Activated naive CD8-positive, alpha-beta T cell (primary cell): ENCODE data around the gene HPDL.
"Not testable (repeated sequence)": the region's sequence is repeated elsewhere in the genome, so short reads cannot be mapped to it uniquely, and the experiment has no call there.

Experiments used
- H3K27ac Mint-ChIP-seq: one replicate; pipeline ENCODE4 v1.8.0; 2021; ENCODE audit warnings: mixed read lengths
- H3K27me3 Mint-ChIP-seq: one replicate; pipeline ENCODE4 v1.8.0; 2021; ENCODE audit warnings: mixed read lengths
- H3K36me3 Mint-ChIP-seq: one replicate; pipeline ENCODE4 v1.8.0; 2021; ENCODE audit warnings: mixed read lengths
- H3K4me1 Mint-ChIP-seq: one replicate; pipeline ENCODE4 v1.8.0; 2021; ENCODE audit warnings: low read depth, mixed read lengths
- H3K4me3 Mint-ChIP-seq: one replicate; pipeline ENCODE4 v1.8.0; 2021; ENCODE audit warnings: mild to moderate bottlenecking, mixed read lengths
- H3K9me3 Mint-ChIP-seq: one replicate; pipeline ENCODE4 v1.8.0; 2021; ENCODE audit warnings: low read depth, mixed read lengths

HPDL gene

DNA sequence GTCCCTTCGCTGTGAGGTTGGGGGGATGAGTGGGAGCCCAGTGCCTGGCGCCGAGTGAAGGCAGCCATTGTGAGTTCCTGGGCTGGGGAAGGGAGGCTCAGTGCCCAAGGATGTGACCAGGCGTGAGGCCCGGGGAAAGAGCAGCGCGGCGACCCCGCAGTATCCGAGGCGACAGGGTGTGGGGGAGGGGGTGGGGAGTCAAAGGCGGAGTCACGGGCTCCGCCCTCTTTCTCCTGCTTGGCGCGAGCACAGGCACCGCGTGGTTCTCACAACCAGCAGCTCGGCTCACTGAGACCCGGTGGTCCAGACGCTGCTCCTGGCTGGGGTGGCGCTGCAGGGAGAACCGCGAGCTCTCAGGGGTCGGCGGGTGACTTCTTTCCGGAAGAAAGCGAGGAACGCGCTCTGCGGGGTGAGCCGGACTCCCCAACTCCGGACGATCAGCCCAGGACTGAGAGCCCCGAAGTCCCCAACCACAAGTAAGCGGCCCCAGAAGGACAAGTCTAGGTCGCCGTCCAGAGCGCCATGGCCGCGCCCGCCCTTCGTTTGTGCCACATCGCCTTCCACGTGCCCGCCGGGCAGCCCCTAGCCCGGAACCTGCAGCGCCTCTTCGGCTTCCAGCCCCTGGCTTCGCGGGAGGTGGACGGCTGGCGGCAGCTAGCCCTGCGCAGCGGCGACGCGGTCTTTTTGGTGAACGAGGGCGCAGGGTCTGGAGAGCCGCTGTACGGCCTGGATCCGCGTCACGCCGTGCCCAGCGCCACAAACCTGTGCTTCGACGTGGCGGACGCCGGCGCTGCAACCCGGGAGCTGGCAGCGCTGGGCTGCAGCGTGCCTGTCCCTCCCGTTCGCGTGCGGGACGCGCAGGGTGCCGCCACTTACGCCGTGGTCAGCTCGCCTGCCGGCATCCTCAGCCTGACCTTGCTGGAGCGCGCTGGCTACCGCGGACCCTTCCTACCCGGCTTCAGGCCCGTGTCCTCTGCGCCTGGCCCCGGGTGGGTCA, at the start of gene HPDL:
TSS of gene HPDL (plus strand) at position 269 of the 997 bp plus-strand sequence. CDS start at position 523, 254 bp downstream.
- no peaks in the 10 kb centered on the region for H3K27me3 Mint-ChIP-seq
- H3K9me3 Mint-ChIP-seq: no peaks in the 10 kb centered on the region
- H3K4me1 Mint-ChIP-seq: peaks cover 14% of the 10 kb centered on the region
- peak within 1 kb of the TSS; percentile 79 for H3K27ac Mint-ChIP-seq
- H3K4me3 Mint-ChIP-seq: peak within 1 kb of the TSS; percentile 88
- peaks cover 3% of the 10 kb centered on the region for H3K36me3 Mint-ChIP-seq

DNA sequence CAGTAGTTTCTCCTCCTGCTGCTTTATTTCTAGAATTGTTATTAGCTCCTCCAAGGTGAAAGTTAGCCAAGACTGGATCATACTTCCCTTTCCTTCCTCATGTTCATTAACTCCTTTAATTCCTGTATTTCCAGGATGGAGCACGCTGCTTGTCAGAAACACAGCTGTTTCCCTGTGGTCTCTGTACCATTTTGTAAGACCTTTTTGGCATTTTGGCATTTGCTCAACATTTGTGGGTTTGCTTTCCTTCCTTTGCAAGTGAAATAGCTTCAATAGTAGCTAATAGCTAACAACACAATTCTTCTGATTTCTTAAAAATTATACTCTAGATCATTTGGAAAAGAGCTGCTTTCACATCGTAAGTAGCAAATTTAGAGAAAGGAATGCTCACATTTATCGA, 44.3 kb upstream of the HPDL start:
- Mint-ChIP-seq H3K27ac (no peak overlapping the region), H3K36me3 (peaks cover 3% of the 10 kb centered on the region), H3K4me1 (no peaks in the 10 kb centered on the region), H3K4me3 (no peak overlapping the region), H3K9me3 (no peaks in the 10 kb centered on the region), H3K27me3 (peaks cover 2% of the 10 kb centered on the region)

DNA sequence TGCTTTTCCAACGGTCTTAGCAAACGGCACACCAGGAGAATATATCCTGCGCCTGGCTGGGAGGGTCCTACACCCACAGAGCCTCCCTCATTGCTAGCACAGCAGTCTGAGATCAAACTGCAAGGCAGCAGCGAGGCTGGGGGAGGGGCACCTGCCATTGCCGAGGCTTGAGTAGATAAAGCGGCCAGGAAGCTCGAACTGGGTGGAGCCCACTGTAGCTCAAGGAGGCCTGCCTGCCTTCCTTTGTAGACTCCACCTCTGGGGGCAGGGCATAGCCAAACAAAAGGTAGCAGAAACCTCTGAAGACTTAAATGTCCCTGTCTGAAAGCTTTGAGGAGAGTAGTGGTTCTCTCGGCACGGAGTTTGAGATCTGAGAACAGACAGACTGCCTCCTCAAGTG, 41.8 kb upstream of the HPDL start:
- H3K27me3 Mint-ChIP-seq, H3K4me1 Mint-ChIP-seq, H3K36me3 Mint-ChIP-seq, H3K4me3 Mint-ChIP-seq, H3K9me3 Mint-ChIP-seq, H3K27ac Mint-ChIP-seq: not testable (repeated sequence)

DNA sequence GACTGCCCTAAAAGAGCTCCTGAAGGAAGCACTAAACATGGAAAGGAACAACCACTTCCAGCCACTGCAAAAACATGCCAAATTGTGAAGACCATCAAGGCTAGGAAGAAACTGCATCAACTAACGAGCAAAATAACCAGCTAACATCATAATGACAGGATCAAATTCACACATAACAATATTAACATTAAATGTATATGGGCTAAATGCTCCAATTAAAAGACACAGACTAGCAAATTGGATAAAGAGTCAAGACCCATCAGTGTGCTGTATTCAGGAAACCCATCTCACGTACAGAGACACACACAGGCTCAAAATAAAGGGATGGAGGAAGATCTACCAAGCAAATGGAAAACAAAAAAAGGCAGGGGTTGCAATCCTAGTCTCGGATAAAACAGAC, 40.2 kb upstream of the HPDL start:
- not testable (repeated sequence) for H3K9me3 Mint-ChIP-seq, H3K27me3 Mint-ChIP-seq, H3K4me3 Mint-ChIP-seq, H3K36me3 Mint-ChIP-seq, H3K27ac Mint-ChIP-seq, H3K4me1 Mint-ChIP-seq

DNA sequence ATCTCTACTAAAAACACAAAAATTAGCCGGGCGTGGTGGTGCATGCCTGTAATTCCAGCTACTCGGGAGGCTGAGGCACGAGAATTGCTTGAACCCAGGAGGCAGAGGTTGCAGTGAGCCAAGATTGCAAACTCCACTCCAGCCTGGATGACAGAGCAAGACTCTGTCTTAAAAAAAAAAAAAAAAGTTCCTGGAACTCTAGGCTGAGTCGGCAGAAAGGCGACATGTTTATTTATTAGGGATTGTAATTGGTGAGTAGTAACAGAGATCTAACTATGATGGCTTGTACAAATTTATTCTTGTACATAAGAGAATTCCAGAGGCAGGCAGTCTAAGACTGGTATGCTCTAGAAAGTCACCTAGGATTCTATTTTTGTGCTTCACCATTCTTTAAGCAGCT, 35.7 kb upstream of the HPDL start:
- H3K4me3 Mint-ChIP-seq, H3K27ac Mint-ChIP-seq, H3K9me3 Mint-ChIP-seq, H3K27me3 Mint-ChIP-seq, H3K4me1 Mint-ChIP-seq, H3K36me3 Mint-ChIP-seq: not testable (repeated sequence)

DNA sequence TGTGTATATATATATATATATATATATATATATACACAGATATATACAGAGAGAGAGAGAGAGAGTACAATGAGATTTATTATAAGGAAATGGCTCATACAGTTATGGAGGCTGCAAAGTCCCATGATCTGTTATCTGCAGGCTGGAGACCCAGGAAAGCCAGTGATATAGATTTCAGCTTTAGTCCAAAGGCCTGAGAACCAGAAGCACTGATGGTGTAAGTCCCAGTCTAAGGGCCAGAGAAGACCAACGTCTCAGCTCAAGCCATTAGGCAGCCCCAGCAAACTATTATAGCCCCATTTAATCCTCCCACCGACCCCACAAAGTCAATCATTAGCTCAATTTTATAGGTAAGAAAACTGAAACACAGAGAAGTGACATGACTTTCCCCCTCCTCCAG, 35.0 kb upstream of the HPDL start:
- Mint-ChIP-seq H3K27ac (no peak overlapping the region), H3K4me1 (no peaks in the 10 kb centered on the region), H3K4me3 (no peak overlapping the region), H3K36me3 (no peaks in the 10 kb centered on the region), H3K27me3 (no peaks in the 10 kb centered on the region), H3K9me3 (no peaks in the 10 kb centered on the region)

DNA sequence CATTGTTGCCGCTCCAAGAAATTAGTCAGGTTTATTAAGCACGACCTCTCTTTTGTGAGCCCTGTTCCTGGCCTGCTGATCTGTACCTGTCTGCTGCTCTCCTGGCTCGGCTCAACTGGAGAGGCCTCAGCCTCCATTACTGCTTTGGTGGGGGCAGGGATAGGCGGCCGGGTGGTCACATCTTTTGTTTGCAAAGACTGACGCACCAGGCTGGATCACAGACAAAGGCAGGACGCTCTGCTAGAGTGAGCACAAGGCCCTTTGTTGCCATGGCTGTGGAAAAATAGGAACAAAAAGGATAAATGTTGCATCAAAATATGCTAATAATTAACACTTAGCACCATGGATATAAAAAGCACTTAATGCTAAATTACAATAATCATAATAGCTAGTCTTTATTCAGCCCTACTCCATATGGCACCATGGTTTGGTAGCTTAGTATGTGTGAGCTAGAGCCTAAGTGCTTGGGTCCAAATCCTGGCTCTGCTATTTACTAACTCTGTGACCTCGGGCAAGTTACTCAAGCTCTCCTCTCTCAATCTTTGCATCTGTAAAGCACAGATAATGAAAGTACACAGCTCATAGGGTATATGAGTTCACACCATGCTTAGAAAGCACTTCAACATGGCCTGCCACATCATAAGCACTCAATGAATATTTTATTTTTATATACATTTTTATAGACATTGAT, 28.9 kb upstream of the HPDL start:
- Mint-ChIP-seq H3K4me1 (peaks cover 4% of the 10 kb centered on the region), H3K9me3 (no peaks in the 10 kb centered on the region), H3K27ac (no peak overlapping the region), H3K4me3 (no peak overlapping the region), H3K27me3 (no peaks in the 10 kb centered on the region), H3K36me3 (no peaks in the 10 kb centered on the region)

DNA sequence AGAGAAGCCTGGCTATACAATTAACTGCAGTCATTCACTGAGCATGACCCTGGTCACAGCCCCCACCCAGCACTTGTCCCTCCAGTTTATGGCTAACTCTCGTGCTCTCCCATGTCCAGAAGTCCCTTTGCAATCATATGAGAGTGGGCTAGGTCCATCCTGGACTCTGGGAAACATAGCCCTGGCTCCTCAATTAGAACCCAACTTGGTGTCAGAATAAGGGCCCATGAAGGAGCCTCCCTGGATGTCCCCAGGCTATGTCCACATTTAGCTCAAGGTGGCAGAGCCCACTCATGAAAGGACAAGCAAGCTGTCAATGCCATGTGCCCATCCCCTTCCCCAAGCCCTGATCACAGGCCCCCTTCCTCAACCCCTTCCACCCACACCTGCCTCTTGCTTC, 27.4 kb upstream of the HPDL start:
- Mint-ChIP-seq H3K36me3 (no peaks in the 10 kb centered on the region), H3K27me3 (no peaks in the 10 kb centered on the region), H3K4me3 (no peak overlapping the region), H3K27ac (no peak overlapping the region), H3K4me1 (peaks cover 7% of the 10 kb centered on the region), H3K9me3 (no peaks in the 10 kb centered on the region)

DNA sequence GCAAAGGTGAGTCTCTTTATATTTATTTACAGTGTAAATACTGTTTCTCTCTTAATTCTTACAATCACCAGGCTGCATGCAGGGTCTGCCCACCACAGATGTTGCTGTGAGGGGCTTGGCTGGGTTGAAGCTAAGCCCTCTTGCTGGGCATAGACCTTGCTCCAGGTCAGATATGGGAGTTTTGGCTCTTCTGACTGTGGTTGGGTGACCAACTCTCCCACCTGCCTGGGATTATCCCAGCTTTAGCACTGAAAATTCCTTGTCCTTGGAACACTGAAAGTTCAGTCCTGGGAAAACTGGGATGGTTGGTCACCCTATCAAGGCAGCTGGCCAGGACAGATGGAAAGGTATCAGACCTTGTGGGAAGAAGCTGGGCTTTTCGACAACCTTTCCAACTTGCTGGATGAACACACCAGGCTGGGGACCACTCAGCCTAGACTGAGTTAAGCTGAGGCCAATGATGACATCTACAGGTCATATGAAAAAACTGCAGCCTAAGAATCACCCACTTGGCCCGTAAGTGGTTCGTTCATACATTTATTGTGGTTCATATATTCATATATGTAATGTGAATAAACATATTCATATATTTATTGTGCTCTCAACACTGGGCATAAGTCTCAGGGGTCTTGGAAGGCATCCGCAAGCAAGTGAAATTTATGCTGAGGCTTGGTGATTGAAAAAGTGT, 26.6 kb upstream of the HPDL start:
- no peaks in the 10 kb centered on the region for H3K27me3 Mint-ChIP-seq
- H3K9me3 Mint-ChIP-seq: no peaks in the 10 kb centered on the region
- no peak overlapping the region for H3K27ac Mint-ChIP-seq
- no peak overlapping the region for H3K4me3 Mint-ChIP-seq
- H3K4me1 Mint-ChIP-seq: peaks cover 16% of the 10 kb centered on the region
- no peaks in the 10 kb centered on the region for H3K36me3 Mint-ChIP-seq

DNA sequence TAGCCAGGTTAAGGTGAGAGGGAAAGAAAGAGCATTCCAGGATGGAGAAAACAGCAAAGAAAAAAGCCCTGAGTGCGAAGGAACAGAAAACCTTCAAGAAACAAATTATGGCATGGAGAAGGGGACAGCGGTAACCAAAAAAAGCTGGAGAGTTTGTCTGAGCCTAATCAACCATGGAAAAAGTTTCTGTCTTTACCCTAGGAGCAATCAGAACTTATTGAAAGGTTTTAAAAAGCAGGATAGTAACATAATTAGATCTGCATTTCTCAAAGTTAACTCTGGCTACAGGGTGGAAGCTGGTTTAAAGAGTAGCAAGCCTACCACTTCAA, 26.1 kb upstream of the HPDL start:
- H3K36me3 Mint-ChIP-seq: no peaks in the 10 kb centered on the region
- no peak overlapping the region for H3K4me3 Mint-ChIP-seq
- H3K9me3 Mint-ChIP-seq: no peaks in the 10 kb centered on the region
- H3K27ac Mint-ChIP-seq: no peak overlapping the region
- peaks cover 21% of the 10 kb centered on the region for H3K4me1 Mint-ChIP-seq
- no peaks in the 10 kb centered on the region for H3K27me3 Mint-ChIP-seq

DNA sequence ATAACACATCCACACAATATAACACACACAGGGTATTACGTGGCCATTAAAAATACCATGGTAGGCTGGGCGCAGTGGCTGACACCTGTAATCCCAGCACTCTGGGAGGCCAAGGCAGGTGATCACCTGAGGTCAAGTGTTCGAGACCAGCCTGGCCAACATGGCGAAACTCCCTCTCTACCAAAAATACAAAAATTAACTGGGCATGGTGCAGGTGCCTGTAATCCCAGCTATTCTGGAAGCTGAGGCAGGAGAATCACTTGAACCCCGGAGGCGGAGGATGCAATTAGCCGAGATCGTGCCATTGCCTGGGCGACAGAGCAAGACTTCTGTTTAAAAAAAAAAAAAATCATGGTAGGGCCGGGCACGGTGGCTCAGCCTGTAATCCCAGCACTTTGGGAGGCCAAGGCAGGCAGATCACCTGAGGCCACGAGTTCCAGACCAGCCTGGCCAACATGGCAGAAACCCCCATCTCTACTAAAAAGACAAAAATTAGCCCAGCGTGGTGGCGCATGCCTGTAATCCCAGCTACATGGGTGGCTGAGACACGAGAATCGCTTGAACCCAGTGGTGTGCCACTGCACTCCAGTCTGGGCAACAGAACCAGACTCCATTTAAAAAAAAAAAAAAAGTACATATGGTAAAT, 24.1 kb upstream of the HPDL start:
- Mint-ChIP-seq H3K36me3 (no peaks in the 10 kb centered on the region), H3K27me3 (no peaks in the 10 kb centered on the region), H3K27ac (peak overlapping the region; percentile 16), H3K4me1 (peaks cover 36% of the 10 kb centered on the region), H3K9me3 (no peaks in the 10 kb centered on the region), H3K4me3 (peak overlapping the region; percentile 48)

DNA sequence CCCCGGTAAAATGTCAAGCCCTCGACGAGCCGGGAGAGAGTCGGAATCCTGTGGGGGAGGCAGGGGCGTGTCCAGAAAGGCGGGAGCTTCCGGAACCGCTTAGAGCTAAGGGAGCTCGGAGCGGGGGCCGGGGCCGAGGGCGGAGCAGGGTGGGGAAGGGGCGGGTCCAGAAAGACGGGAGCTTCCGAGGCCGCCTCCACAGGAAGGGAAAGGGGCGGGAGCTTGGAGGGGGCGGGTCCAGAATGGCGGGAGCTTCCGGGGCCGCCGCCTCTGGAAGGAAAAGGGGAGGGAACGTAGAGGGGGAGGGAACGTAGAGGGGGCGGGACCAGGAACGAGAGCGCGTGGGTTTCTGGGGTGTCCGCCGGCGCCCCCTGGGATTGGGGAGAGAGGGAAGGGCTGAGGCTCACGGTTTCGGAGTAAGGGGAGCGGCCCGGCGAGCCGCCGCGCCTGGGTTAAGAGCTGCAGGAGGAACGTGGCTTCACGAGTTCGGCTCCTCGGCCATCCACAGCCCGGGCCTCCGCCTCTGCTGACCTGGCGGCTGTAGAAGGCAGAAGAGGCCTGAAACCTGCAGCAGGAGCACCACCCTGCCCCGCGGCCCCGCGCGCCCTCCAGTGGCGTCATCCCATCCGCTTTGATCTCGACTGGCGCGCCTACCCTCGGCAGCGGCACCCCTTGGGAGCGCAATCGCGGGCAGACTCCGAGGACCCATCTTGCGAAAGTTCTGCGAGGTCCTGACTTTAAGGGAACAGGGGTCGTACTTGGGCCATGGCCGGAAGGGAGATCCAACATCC, 23.0 kb upstream of the HPDL start:
- Mint-ChIP-seq H3K27ac (peak overlapping the region; percentile 96), H3K9me3 (no peaks in the 10 kb centered on the region), H3K27me3 (no peaks in the 10 kb centered on the region), H3K4me3 (peak overlapping the region; percentile 91), H3K4me1 (peaks cover 36% of the 10 kb centered on the region), H3K36me3 (no peaks in the 10 kb centered on the region)

DNA sequence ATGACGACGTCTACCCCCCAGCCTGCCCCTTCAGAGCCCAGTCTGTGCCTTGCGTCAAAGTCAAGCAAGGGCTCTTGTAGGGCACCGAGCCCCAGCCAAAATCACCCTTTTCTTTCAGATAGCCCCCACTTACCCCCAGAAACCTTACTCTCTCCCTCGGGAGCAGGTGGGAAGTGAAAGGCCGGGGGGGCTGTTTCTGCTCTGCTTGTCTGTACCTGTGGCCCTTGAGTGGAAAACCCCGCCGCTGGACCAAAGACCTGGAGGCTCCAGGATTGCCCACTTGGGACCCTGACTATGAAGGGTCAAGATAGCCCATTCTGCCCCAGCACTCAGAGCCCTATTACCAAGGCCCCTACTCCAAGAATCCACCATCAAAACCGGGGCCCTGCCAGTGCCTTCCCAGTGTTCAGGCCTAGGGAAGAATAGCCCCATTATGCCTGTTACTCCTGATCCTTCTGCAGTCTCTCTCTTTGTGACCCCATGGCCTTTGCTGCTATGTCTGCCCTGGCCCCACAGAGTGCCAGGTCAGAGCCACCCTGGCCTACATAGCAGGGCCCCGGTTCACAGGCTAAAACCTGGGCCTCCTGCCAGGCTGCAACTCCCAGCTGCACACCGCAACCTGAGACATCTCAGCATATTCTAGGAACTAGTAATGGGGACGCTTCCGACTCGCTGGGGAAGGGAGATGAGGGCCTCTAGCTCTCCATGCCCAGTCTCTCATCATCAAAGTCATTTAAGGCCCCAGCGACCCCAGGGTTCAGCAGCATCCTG, 22.2 kb upstream of the HPDL start:
- Mint-ChIP-seq H3K9me3 (no peaks in the 10 kb centered on the region), H3K27ac (peak overlapping the region; percentile 96), H3K4me1 (peaks cover 36% of the 10 kb centered on the region), H3K4me3 (peak overlapping the region; percentile 91), H3K36me3 (no peaks in the 10 kb centered on the region), H3K27me3 (no peaks in the 10 kb centered on the region)

DNA sequence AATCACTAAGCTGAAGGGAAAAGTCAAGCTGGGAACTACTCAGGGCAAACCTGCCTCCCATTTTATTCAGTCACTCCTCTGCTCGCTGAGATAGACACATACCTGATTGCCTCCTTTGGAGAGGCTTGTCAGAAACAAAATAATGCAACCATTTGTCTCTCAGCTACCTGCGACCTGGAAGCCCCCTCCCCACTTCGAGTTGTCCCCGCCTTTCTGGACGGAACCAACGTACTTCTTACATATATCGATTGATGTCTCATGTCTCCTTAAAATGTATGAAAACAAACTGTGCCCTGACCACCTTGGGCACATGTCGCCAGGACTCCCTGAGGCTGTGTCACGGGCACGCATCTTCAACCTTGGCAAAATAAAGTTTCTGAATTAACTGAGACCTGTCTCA, 21.5 kb upstream of the HPDL start:
- Mint-ChIP-seq H3K9me3 (no peaks in the 10 kb centered on the region), H3K36me3 (no peaks in the 10 kb centered on the region), H3K27me3 (no peaks in the 10 kb centered on the region), H3K27ac (peak overlapping the region; percentile 96), H3K4me1 (peaks cover 36% of the 10 kb centered on the region), H3K4me3 (peak overlapping the region; percentile 83)
